Activated T-helper 2 cell treated with anti-CD3 and anti-CD28 coated beads, Interferon-gamma antibody, Interleukin-2, Interleukin-4, amounts not matched to agents 10 μg/mL and 5 μg/mL and 100 μg/mL, durations not matched to agents 14 hours and 24 hours and 36 hours (primary cell): ENCODE data around the gene ARHGEF39. TPM values are rescaled to one million over a fixed set of nuclear protein-coding genes. Genes with fewer than 3 reads are reported as not detected.

Source experiments
- DNase-seq: peaks from one replicate; pipeline ENCODE4 v3.0.0; 2021; ENCODE audit warnings: low spot score
- H3K27ac Mint-ChIP-seq: one replicate; pipeline ENCODE4 v1.8.0; 2021; ENCODE audit warnings: mixed read lengths
- H3K27me3 Mint-ChIP-seq: one replicate; pipeline ENCODE4 v1.8.0; 2021; ENCODE audit warnings: low read depth, mixed read lengths
- H3K36me3 Mint-ChIP-seq: one replicate; pipeline ENCODE4 v1.8.0; 2021; ENCODE audit warnings: low read depth, mixed read lengths
- H3K4me1 Mint-ChIP-seq: one replicate; pipeline ENCODE4 v1.8.0; 2021; ENCODE audit warnings: low read depth, mixed read lengths
- H3K4me3 Mint-ChIP-seq: one replicate; pipeline ENCODE4 v1.8.0; 2021; ENCODE audit warnings: low read depth, mild to moderate bottlenecking, moderate library complexity, mixed read lengths
- H3K9me3 Mint-ChIP-seq: one replicate; pipeline ENCODE4 v1.8.0; 2021; ENCODE audit warnings: mixed read lengths
- intact Hi-C: fragments of 100-400 bp; cut with micrococcal nuclease; formaldehyde crosslinking; loops from one replicate; pipeline ENCODE4 v1.15.1; 2023
- total RNA-seq: library from RNA; stranded (reverse); gene quantifications from 2 replicates; pipeline ENCODE4 v1.2.3, GENCODE V29; 2022

Gene ARHGEF39, protein sequence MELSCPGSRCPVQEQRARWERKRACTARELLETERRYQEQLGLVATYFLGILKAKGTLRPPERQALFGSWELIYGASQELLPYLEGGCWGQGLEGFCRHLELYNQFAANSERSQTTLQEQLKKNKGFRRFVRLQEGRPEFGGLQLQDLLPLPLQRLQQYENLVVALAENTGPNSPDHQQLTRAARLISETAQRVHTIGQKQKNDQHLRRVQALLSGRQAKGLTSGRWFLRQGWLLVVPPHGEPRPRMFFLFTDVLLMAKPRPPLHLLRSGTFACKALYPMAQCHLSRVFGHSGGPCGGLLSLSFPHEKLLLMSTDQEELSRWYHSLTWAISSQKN
- 11.1 and 12.3 TPM in 2 replicates for total RNA-seq

DNA sequence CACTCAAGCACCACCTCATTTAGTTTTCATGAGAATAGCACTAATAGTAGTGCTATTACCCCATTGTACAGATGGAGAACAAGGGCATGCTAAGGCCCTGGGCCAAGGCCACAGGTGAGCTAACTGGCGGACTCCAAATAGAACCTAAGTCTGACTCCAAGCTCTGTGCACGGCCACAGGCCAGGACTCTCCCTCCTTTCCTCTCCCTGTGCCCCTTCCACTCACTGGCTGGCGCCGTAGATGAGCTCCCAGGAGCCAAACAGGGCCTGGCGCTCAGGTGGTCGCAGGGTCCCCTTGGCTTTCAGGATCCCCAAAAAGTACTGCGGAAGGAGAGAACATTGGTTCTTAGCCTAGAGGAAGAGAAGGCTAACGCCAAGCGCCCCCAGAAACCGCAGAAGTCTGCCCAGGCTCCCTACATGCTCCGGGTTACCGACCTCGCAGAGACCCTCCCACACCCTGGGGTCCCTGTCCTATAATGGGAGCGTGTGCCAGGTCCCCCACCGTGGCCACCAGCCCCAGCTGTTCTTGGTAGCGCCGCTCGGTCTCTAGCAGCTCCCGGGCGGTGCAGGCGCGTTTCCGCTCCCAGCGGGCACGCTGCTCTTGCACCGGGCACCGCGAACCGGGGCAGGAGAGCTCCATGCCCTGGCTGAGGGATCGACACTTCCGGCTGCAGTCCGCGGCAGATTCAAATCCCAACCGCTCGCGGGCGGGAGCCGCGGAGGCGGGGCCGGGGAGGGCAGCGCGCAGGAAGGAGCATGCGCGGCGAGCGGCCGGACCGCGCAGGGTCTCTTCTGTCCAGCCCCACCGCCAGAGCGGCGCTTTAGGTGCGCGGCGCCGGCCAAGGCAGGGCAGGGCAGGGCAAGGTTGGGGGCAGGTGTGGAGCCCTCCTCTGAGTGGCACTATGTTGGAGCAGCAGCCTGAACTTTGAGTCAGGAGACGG lies at the start of gene ARHGEF39:
TSS of gene ARHGEF39 (minus strand) at position 665 of the 940 bp plus-strand sequence. CDS start at position 639, 26 bp downstream.
- no peaks in the 10 kb centered on the region for H3K27me3 Mint-ChIP-seq
- DNase-seq, result peak; percentile 76
- H3K4me3 Mint-ChIP-seq, result peak within 1 kb of the TSS; percentile 85
- H3K9me3 Mint-ChIP-seq, result no peaks in the 10 kb centered on the region
- peak within 1 kb of the TSS; percentile 64 for H3K27ac Mint-ChIP-seq
- peaks cover 48% of the 10 kb centered on the region for H3K4me1 Mint-ChIP-seq
- H3K36me3 Mint-ChIP-seq, result peaks cover 29% of the 10 kb centered on the region
- intact Hi-C loops, result no loop called here

- Mint-ChIP-seq H3K27ac (no peak overlapping the region), H3K4me3 (no peak overlapping the region), H3K9me3 (no peaks in the 10 kb centered on the region), H3K4me1 (peaks cover 2% of the 10 kb centered on the region), H3K27me3 (no peaks in the 10 kb centered on the region), H3K36me3 (peaks cover 87% of the 10 kb centered on the region)
- intact Hi-C loops, result no loop called here
- no peak for DNase-seq
Measured at GRCh38 chr9:35714123-35714522, 49.1 kb upstream of the ARHGEF39 start.

- H3K36me3 Mint-ChIP-seq, result peaks cover 90% of the 10 kb centered on the region
- intact Hi-C loops, result no loop called here
- no peak overlapping the region for H3K4me3 Mint-ChIP-seq
- DNase-seq, result no peak
- H3K9me3 Mint-ChIP-seq, result no peaks in the 10 kb centered on the region
- H3K27me3 Mint-ChIP-seq, result no peaks in the 10 kb centered on the region
- H3K4me1 Mint-ChIP-seq, result peaks cover 2% of the 10 kb centered on the region
- H3K27ac Mint-ChIP-seq, result no peak overlapping the region
Measured at GRCh38 chr9:35713578-35713977, 48.6 kb upstream of the ARHGEF39 start.

- DNase-seq, result no peak
- intact Hi-C loops, result no loop called here
- peaks cover 90% of the 10 kb centered on the region for H3K36me3 Mint-ChIP-seq
- H3K4me1 Mint-ChIP-seq, result peaks cover 2% of the 10 kb centered on the region
- H3K27ac Mint-ChIP-seq, result no peak overlapping the region
- H3K4me3 Mint-ChIP-seq, result no peak overlapping the region
- H3K9me3 Mint-ChIP-seq, result no peaks in the 10 kb centered on the region
- no peaks in the 10 kb centered on the region for H3K27me3 Mint-ChIP-seq
Measured at GRCh38 chr9:35712762-35713400, 47.9 kb upstream of the ARHGEF39 start.

GRCh38 chr9:35711501-35712428 lies 46.8 kb upstream of the ARHGEF39 start:
- intact Hi-C loops, result no loop called here
- Mint-ChIP-seq H3K36me3 (peaks cover 90% of the 10 kb centered on the region), H3K4me3 (no peak overlapping the region), H3K4me1 (peaks cover 2% of the 10 kb centered on the region), H3K27ac (no peak overlapping the region), H3K27me3 (no peaks in the 10 kb centered on the region), H3K9me3 (no peaks in the 10 kb centered on the region)
- no peak for DNase-seq

GRCh38 chr9:35710818-35711500 lies 46.0 kb upstream of the ARHGEF39 start:
- Mint-ChIP-seq H3K4me3 (no peak overlapping the region), H3K36me3 (peaks cover 90% of the 10 kb centered on the region), H3K27ac (no peak overlapping the region), H3K9me3 (no peaks in the 10 kb centered on the region), H3K27me3 (no peaks in the 10 kb centered on the region), H3K4me1 (peaks cover 2% of the 10 kb centered on the region)
- DNase-seq, result no peak
- intact Hi-C loops, result no loop called here

DNA sequence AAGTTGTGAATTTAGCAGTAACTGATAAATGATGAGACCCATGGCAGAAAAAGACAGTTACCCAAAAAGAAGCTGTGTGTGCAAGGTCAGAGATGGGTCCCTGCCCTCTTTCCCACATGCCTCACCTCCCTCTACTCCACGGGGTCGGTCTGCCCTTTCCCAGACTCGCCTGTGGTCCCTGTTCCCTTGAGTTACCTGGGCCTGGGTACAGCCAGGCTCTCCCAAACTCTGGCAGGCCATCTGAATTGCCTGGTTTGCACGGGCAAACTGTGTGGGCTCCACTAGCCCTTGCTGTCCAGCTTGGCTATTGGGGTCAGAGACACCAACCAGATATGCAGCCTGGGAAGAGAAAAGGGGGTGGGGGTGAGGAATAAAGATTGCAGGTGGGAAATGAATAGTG lies 43.2 kb upstream of the ARHGEF39 start:
- Mint-ChIP-seq H3K4me1 (peaks cover 2% of the 10 kb centered on the region), H3K27me3 (no peaks in the 10 kb centered on the region), H3K9me3 (no peaks in the 10 kb centered on the region), H3K27ac (no peak overlapping the region), H3K4me3 (no peak overlapping the region), H3K36me3 (peaks cover 88% of the 10 kb centered on the region)
- DNase-seq, result no peak
- intact Hi-C loops, result no loop called here

DNA sequence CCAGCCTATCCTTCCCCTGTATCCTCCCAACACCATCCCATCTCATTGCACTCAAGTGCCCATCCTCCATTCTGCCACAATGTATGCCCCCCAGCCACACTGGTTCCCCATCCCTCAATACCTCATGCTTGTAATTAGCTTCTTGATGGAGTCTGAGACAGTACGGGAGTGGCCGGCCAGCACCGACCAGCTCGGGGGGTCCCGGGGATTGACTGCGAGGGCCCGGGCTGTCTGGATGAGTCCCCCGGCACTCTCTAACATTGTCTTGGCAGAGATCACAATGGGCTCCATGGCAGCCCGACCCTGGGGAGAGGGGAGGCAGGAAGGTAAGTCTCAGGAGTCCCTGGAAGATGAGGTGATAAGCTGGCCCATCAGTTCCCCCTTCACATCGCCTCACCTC lies 42.0 kb upstream of the ARHGEF39 start:
- no peak for DNase-seq
- Mint-ChIP-seq H3K9me3 (no peaks in the 10 kb centered on the region), H3K36me3 (peaks cover 85% of the 10 kb centered on the region), H3K4me1 (no peaks in the 10 kb centered on the region), H3K4me3 (no peak overlapping the region), H3K27ac (no peak overlapping the region), H3K27me3 (no peaks in the 10 kb centered on the region)
- intact Hi-C loops, result no loop called here

- Mint-ChIP-seq H3K27ac (no peak overlapping the region), H3K36me3 (peaks cover 75% of the 10 kb centered on the region), H3K4me1 (no peaks in the 10 kb centered on the region), H3K9me3 (no peaks in the 10 kb centered on the region), H3K27me3 (no peaks in the 10 kb centered on the region), H3K4me3 (no peak overlapping the region)
- intact Hi-C loops, result no loop called here
- DNase-seq, result no peak
Measured at GRCh38 chr9:35705836-35706430, 40.9 kb upstream of the ARHGEF39 start.

- DNase-seq, result no peak
- Mint-ChIP-seq H3K36me3 (peaks cover 69% of the 10 kb centered on the region), H3K4me1 (no peaks in the 10 kb centered on the region), H3K27me3 (no peaks in the 10 kb centered on the region), H3K27ac (no peak overlapping the region), H3K4me3 (no peak overlapping the region), H3K9me3 (no peaks in the 10 kb centered on the region)
- intact Hi-C loops, result no loop called here
Measured at GRCh38 chr9:35705372-35705771, 40.4 kb upstream of the ARHGEF39 start.

GRCh38 chr9:35703906-35704672 lies 39.1 kb upstream of the ARHGEF39 start:
- peaks cover 63% of the 10 kb centered on the region for H3K36me3 Mint-ChIP-seq
- no peaks in the 10 kb centered on the region for H3K9me3 Mint-ChIP-seq
- H3K4me3 Mint-ChIP-seq, result no peak overlapping the region
- no peaks in the 10 kb centered on the region for H3K4me1 Mint-ChIP-seq
- no peak overlapping the region for H3K27ac Mint-ChIP-seq
- H3K27me3 Mint-ChIP-seq, result no peaks in the 10 kb centered on the region
- no peak for DNase-seq
- intact Hi-C loops, result no loop called here
